GM10248 (cell line): ENCODE data around the gene IL17RA.

Source experiments
- CTCF ChIA-PET: fragments of 300-600 bp; sonication (Branson Sonifier 250); formaldehyde crosslinking; extraction: SDS; loops from one replicate; lab custom pipeline; 2021; ENCODE audit warnings: antibody characterized with exemption; lab: Yijun Ruan, JAX
- POLR2A ChIA-PET: fragments of 350-650 bp; sonication (Branson Sonifier 250); formaldehyde crosslinking; extraction: SDS; loops from one replicate; lab custom pipeline; 2020; ENCODE audit warnings: antibody characterized with exemption; lab: Yijun Ruan, JAX
- DNase-seq: peaks from one replicate; pipeline ENCODE4 v3.0.0; 2012; ENCODE audit errors: extremely low spot score
- CTCF ChIP-seq: IDR thresholded peaks from 2 replicates; pipeline ENCODE4 v1.5.1; 2012; ENCODE audit warnings: mild to moderate bottlenecking, low read depth; ENCODE audit errors: extremely low read depth, missing control alignments, control extremely low read depth

The IL17RA gene

DNA sequence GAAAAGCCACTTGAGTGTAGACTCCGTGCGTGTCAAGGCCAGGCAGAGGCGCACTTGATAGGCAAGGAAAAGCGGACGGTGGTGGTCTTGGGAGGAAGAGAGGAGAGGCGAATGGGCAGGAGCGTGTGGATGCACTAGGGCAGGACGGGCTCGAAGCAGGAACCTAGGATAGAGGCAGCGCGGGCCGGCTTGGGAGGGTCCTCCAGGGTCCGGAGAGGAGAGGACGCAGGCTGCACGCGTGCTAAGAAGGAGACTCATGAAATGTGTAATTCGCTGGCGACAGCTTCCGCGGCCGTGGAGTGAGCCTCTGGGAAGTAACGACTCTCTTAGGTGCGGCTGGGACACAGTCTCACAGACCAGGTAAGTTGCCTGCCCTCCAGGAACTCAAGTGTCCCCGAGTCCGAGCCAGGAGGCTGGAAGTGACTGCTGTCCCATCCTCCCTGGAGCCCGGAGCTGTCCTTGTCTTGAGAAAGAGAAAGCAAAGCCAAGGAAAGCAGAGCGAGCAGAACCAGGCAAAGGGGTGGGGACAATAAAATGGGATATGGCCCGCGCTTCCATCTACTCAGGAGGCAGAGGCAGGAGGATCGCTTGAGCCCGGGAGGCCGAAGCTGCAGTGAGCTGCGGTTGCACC lies 874 bp upstream of the IL17RA start:
- ChIA-PET CTCF (interaction anchor here (0.9 to 2.1 kb wide), 4 partner anchors 10 to 88 kb away, joined by 3 to 10 read pairs (median 4); no protein-coding TSS in a partner anchor), POLR2A (no interaction called here)
- no peak for DNase-seq
- TF ChIP-seq CTCF: no peak

DNA sequence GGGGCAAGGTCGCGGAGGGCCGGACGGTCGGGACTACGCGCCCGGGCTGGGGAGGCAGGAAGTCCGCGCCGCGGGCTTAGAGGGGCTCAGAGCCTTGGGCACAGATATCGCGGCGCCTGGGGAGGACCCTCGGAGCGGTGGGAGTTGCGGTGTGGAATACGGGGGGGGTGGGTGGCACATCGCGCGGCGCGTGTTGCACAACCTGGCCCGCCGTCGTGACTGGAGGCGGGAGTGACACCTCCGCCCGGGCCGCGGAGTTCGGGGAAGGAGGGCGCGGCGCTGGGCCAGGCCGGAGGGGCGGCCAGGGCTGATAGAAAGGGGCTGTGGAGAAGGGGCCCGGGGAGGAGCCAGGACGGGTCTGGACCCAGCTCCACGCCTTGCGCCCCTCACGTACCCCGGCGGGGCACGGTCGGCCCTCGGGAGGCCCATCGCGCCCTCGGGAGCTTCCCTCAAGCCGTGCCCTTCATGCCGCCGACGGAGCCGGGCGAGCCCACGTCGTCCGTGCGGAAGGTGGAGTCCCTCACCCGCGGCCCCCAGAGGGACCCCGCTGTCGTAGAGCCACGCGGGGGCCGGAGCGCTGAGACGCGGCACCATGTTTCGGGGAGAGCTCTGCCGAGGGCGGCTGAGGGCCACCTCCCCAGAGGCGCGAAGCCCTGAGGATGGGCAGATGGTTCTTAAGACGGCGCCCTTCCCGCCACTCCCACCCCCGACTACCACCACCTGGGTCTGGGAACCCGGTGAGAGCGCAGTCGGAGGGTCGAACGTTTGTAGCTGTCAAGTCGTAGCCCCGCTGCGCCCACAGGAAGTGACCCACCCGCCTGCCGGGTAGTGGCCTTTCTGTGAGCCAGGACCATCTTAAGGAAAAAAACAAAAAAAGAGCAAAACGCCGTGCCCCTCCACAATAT lies 729 bp downstream of the IL17RA start:
- no peak for DNase-seq
- POLR2A ChIA-PET: no interaction called here
- CTCF ChIA-PET: interaction anchor here (0.7 to 2.2 kb wide), 4 partner anchors 11 to 416 kb away, joined by 3 to 7 read pairs (median 6); no protein-coding TSS in a partner anchor
- TF ChIP-seq CTCF: no peak

- no peak for DNase-seq
- ChIA-PET POLR2A (no interaction called here), CTCF (interaction anchor here (1.2 to 2.2 kb wide), 4 partner anchors 11 to 416 kb away, joined by 5 to 8 read pairs (median 6); no protein-coding TSS in a partner anchor)
- TF ChIP-seq CTCF: no peak
Observed at GRCh38 chr22:17086296-17086695, 1.5 kb downstream of the IL17RA start.

DNA sequence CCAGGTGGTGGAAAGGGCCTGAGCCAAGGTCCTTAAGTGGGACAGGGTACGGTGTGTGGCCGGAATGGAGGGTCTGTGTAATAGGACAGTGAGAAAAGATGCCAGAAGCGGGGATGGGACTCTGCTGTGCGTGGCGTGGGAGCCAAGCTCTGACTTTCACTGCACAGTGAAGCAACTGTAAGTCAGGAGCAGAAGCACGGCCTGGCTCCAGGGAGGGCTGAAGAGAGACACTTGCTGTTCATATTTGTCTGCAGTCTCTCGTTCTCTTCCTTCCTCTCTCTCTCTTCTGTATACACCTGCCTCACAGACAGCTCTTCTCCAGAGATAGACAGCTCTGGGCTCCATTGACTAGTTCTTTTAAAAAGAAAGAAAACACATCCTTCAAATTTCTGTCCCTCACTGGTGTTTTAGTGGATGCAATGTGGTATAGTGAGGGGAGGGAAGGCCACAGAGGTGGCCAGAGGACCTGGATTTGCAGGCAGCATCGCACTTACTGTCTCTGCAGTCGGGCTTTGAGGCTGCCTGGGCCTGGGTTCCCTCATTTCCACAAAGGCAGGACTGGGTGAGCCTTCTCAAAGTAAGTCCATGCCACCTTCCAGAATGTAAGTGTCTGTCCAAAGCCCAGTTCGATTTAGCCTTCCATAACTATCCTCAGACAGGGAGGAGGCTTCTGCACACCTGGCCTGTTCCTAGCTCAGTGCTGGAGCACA lies 2.1 kb downstream of the IL17RA start:
- no peak for DNase-seq
- CTCF ChIA-PET: interaction anchor here (1.6 to 2.2 kb wide), 4 partner anchors 9 to 415 kb away, joined by 4 to 8 read pairs (median 6); no protein-coding TSS in a partner anchor
- TF ChIP-seq CTCF: no peak
- POLR2A ChIA-PET: no interaction called here

GRCh38 chr22:17087498-17088131 lies 2.8 kb downstream of the IL17RA start:
- no peak for TF ChIP-seq CTCF
- POLR2A ChIA-PET: no interaction called here
- no peak for DNase-seq
- CTCF ChIA-PET: interaction anchor here (1.6 to 2.2 kb wide), 4 partner anchors 9 to 414 kb away, joined by 4 to 8 read pairs (median 6); no protein-coding TSS in a partner anchor
